HepG2 (cell line): Measurements from ENCODE around the gene LCAT. TPM values are rescaled to one million over a fixed set of nuclear protein-coding genes. Genes with fewer than 3 reads are reported as not detected.

ENCODE experiments used
- ATAC-seq: fragments of 200-7000 bp; cut with Tn5 transposase; 3 replicates; pipeline ENCODE4 v1.9.1; 2020; ENCODE audit warnings: mild to moderate bottlenecking, moderate library complexity
- BruUV-seq: library from RNA; stranded (reverse); fragments of 400-500 nt; replicated peaks from 2 replicates; lab custom pipeline; 2021; lab: Mats Ljungman, UMichigan
- CTCF ChIA-PET: fragments of 300-600 bp; formaldehyde crosslinking; extraction: SDS; loops from one replicate; lab custom pipeline; 2021; ENCODE audit warnings: low total read pairs, inconsistent platforms, low intra/inter-chr PET ratio; lab: Yijun Ruan, JAX
- POLR2A ChIA-PET: fragments of 350-600 bp; sonication (Branson Sonifier 250); formaldehyde crosslinking; loops from one replicate; lab custom pipeline; 2020; ENCODE audit warnings: antibody characterized with exemption, inconsistent platforms; lab: Yijun Ruan, JAX
- DNase-seq: peaks from one replicate; pipeline ENCODE4 v3.0.0-alpha.2; 2015; ENCODE audit warnings: low spot score
- FAIRE-seq: peaks from 3 replicates; lab custom pipeline; 2011; peaks lifted over from hg19 to GRCh38; lab: Jason Lieb, UNC
- H2AFZ ChIP-seq: one replicate; pipeline ENCODE4 v1.6.1; 2011; ENCODE audit warnings: low read length, inconsistent platforms
- H3K27ac ChIP-seq: fragments of 300-600 bp; 3 replicates; pipeline ENCODE4 v1.8.0; 2011; ENCODE audit warnings: mixed run types, mild to moderate bottlenecking, mixed read lengths, low read length, inconsistent platforms; ENCODE audit not compliant: insufficient read depth; ENCODE audit errors: extremely low read length
- H3K27me3 ChIP-seq, 2 experiments: fragments of 200-600 bp in 1 of 2; 2 replicates in 1 of 2; 3 replicates in 1 of 2; pipeline versions ENCODE4 v1.6.0 to v1.8.0; 2011; ENCODE audit warnings: low read length in 2 of 2, mild to moderate bottlenecking in 2 of 2, moderate library complexity in 2 of 2, inconsistent platforms in 1 of 2; ENCODE audit not compliant: insufficient read depth in 2 of 2, control insufficient read depth in 1 of 2
- H3K36me3 ChIP-seq, 2 experiments: fragments of 200-600 bp in 1 of 2; replicated peaks in 1 of 2; 2 replicates in 1 of 2; 3 replicates in 1 of 2; pipeline versions ENCODE4 v1.5.1 to v1.8.0; 2011; ENCODE audit warnings: low read length in 2 of 2, inconsistent platforms in 1 of 2; ENCODE audit not compliant: insufficient read depth in 2 of 2, control insufficient read depth in 1 of 2
- H3K4me1 ChIP-seq: 2 replicates; pipeline ENCODE4 v1.5.1; 2012; ENCODE audit warnings: low read length, inconsistent platforms; ENCODE audit not compliant: insufficient read depth
- H3K4me2 ChIP-seq: 2 replicates; pipeline ENCODE4 v1.6.0; 2011; ENCODE audit warnings: low read depth, low read length, inconsistent platforms
- H3K4me3 ChIP-seq, 3 experiments: fragments of 200-600 bp in 1 of 3; sonication (generic), shearing (Covaris generic) in 1 of 3; replicated peaks in 1 of 3; 2 replicates each; pipeline ENCODE4 v1.5.1; 2011 to 2016; ENCODE audit warnings: low read length in 3 of 3, inconsistent platforms in 2 of 3, low read depth in 2 of 3, mild to moderate bottlenecking in 2 of 3, control low read depth in 1 of 3, mixed read lengths in 1 of 3; ENCODE audit not compliant: insufficient read depth in 1 of 3
- H3K79me2 ChIP-seq: one replicate; pipeline ENCODE4 v1.6.1; 2011; ENCODE audit warnings: low read length, inconsistent platforms; ENCODE audit not compliant: insufficient read depth
- H3K9ac ChIP-seq: 2 replicates; pipeline ENCODE4 v1.6.0; 2011; ENCODE audit warnings: mild to moderate bottlenecking, low read depth, low read length, inconsistent platforms; ENCODE audit not compliant: insufficient read depth
- H3K9me3 ChIP-seq: 2 replicates; pipeline ENCODE4 v1.5.1; 2012; ENCODE audit warnings: mild to moderate bottlenecking, low read length
- H4K20me1 ChIP-seq: 2 replicates; pipeline ENCODE4 v1.6.0; 2011; ENCODE audit warnings: inconsistent platforms, mild to moderate bottlenecking, low read length, moderate library complexity; ENCODE audit not compliant: insufficient read depth
- CHD2 ChIP-seq: IDR thresholded peaks from 2 replicates; pipeline ENCODE4 v1.6.1; 2011; ENCODE audit warnings: low read depth, low read length, improper control_type of control experiment
- FOSL2 ChIP-seq: sonication (generic); formaldehyde crosslinking; IDR thresholded peaks from 2 replicates; pipeline ENCODE4 v1.4.0; 2020; ENCODE audit warnings: missing genetic modification reagents
- GABPB1 ChIP-seq: IDR thresholded peaks from 2 replicates; pipeline ENCODE4 v1.6.1; 2016; ENCODE audit warnings: mild to moderate bottlenecking, missing genetic modification reagents, moderate library complexity, missing compliant biosample characterization
- GZF1 ChIP-seq: sonication (generic); formaldehyde crosslinking; IDR thresholded peaks from 2 replicates; pipeline ENCODE4 v1.5.1; 2020; ENCODE audit warnings: mild to moderate bottlenecking, missing genetic modification reagents
- HDAC1 ChIP-seq: sonication (generic); formaldehyde crosslinking; IDR thresholded peaks from 2 replicates; pipeline ENCODE4 v1.5.1; 2020; ENCODE audit warnings: mild to moderate bottlenecking, missing genetic modification reagents
- HOXD1 ChIP-seq: sonication (generic); formaldehyde crosslinking; IDR thresholded peaks from 2 replicates; pipeline ENCODE4 v1.5.0; 2020; ENCODE audit warnings: missing genetic modification reagents
- KLF15 ChIP-seq: sonication (generic); formaldehyde crosslinking; IDR thresholded peaks from 2 replicates; pipeline ENCODE4 v1.8.1; 2023; ENCODE audit warnings: borderline replicate concordance, mild to moderate bottlenecking, inconsistent platforms, missing genetic modification reagents, mixed read lengths
- MEIS2 ChIP-seq: sonication (generic); formaldehyde crosslinking; IDR thresholded peaks from 2 replicates; pipeline ENCODE4 v1.9.0; 2021; ENCODE audit warnings: mild to moderate bottlenecking, missing genetic modification reagents
- SALL2 ChIP-seq: sonication (generic); formaldehyde crosslinking; IDR thresholded peaks from 2 replicates; pipeline ENCODE4 v1.8.1; 2023; ENCODE audit warnings: mild to moderate bottlenecking, missing genetic modification reagents, inconsistent platforms
- ZNF136 ChIP-seq: sonication (generic); formaldehyde crosslinking; IDR thresholded peaks from 2 replicates; pipeline ENCODE4 v1.8.1; 2022; ENCODE audit warnings: low read depth, mild to moderate bottlenecking, moderate library complexity, missing genetic modification reagents
- ZNF292 ChIP-seq: sonication (generic); formaldehyde crosslinking; IDR thresholded peaks from 2 replicates; pipeline ENCODE4 v1.8.1; 2022; ENCODE audit warnings: mild to moderate bottlenecking, low read depth, missing genetic modification reagents, borderline replicate concordance
- ZNF33A ChIP-seq: sonication (generic); formaldehyde crosslinking; IDR thresholded peaks from 2 replicates; pipeline ENCODE4 v1.5.1; 2020; ENCODE audit warnings: missing genetic modification reagents, mild to moderate bottlenecking, moderate library complexity, borderline replicate concordance
- ZNF430 ChIP-seq: sonication (generic); formaldehyde crosslinking; IDR thresholded peaks from 2 replicates; pipeline ENCODE4 v1.9.0; 2021; ENCODE audit warnings: mild to moderate bottlenecking, missing genetic modification reagents
- ZNF451 ChIP-seq: sonication (generic); formaldehyde crosslinking; IDR thresholded peaks from 2 replicates; pipeline ENCODE4 v1.5.0; 2020; ENCODE audit warnings: mild to moderate bottlenecking, missing genetic modification reagents
- ZSCAN12 ChIP-seq: sonication (generic); formaldehyde crosslinking; IDR thresholded peaks from 2 replicates; pipeline ENCODE4 v1.9.0; 2021; ENCODE audit warnings: mild to moderate bottlenecking, missing genetic modification reagents
- WGBS: methylation state at CpG from one replicate; pipeline ENCODE4 v1.1.6; 2017; ENCODE audit warnings: low lambda C conversion rate; 5-methylcytosine and 5-hydroxymethylcytosine counted together
- in situ Hi-C: cut with HindIII; loops from 2 replicates; pipeline ENCODE4 v1.10.0; 2017; ENCODE audit warnings: low pct_unique_long_range_greater_than_20kb; ENCODE audit not compliant: extremely low pct_ligation_motif_present
- intact Hi-C: fragments of 100-400 bp; cut with micrococcal nuclease; formaldehyde crosslinking; loops from one replicate; pipeline ENCODE4 v1.10.0; 2022; ENCODE audit not compliant: unreplicated experiment
- polyA plus RNA-seq, 8 experiments: library from polyadenylated mRNA; depleted of rRNA in 3 of 8; stranded (reverse) in 7 of 8; unstranded in 1 of 8; fragments of >200 nt; fragmentation: Illumina TruSeq in 4 of 8; extraction: Trizol in 4 of 8; gene quantifications; 2 replicates each; pipeline versions ENCODE4 v1.2.1 to v1.2.3, GENCODE V29; 2011 to 2016; ENCODE audit warnings: low read depth in 4 of 8, missing spikeins in 1 of 8, mixed read lengths in 1 of 8; ENCODE audit not compliant: insufficient read depth in 1 of 8
- total RNA-seq, 5 experiments: library from RNA; depleted of rRNA; stranded (reverse); fragments of >200 nt; fragmentation: Illumina TruSeq; extraction: Trizol; gene quantifications; 2 replicates each; pipeline ENCODE4 v1.2.3, GENCODE V29; 2016; ENCODE audit warnings: low read depth in 1 of 5
- TF ChIP-seq, protein P1 (sequence below): sonication (generic); formaldehyde crosslinking; IDR thresholded peaks from 2 replicates; pipeline ENCODE4 v1.5.1; 2020; ENCODE audit warnings: missing genetic modification reagents, mild to moderate bottlenecking, borderline replicate concordance
- TF ChIP-seq, protein P2 (sequence below): sonication (generic); formaldehyde crosslinking; IDR thresholded peaks from 2 replicates; pipeline ENCODE4 v1.8.0; 2022; ENCODE audit warnings: low read depth, missing genetic modification reagents
- TF ChIP-seq, protein P3 (sequence below): IDR thresholded peaks from 2 replicates; pipeline ENCODE4 v1.6.1; 2016; ENCODE audit warnings: low read depth, borderline replicate concordance

The LCAT gene
- total and polyA plus RNA-seq, 2 of the 13 experiments (the other 11 are each of a cell fraction or from before 2014, with no cell fraction given) = 36.1 to 38.9 TPM

DNA sequence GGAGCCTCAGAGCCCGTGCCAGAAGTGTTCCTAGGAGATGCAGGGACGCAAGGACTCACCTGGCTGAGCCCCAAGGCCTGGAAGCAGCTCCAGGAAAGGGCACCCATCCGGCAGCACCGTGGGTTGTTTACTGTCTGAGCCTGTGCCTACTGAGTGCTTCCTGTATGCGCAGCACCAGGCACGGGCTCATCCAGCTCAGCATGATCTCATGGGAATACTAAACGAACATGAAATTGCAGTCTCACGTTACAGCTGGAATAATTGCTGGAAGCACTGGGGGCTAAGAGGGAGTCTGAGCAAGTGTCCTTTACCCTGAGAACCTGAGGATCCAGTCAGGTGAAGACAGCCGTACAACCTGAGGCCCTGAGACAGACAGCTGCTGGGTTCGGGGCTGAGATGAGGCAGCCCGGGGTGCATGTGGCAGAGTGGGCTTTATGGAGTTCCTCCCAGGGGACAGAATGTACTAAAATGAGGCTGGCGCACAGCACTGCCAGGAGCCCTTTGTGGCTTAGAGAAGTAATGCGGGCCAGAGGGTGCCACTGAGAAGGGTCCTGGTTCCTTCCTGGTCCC is 17.7 kb downstream of the LCAT start:
- Histone ChIP-seq H4K20me1 (no peaks in the 10 kb centered on the region; the same call in 1 of the 2 replicates), H3K9ac (no peak overlapping the region), H3K79me2 (no peaks in the 10 kb centered on the region), H3K4me3 (no peak overlapping the region), H3K27ac (no peak overlapping the region), H3K27me3 (no peaks in the 10 kb centered on the region), H2AFZ (no peak overlapping the region), H3K4me1 (no peaks in the 10 kb centered on the region), H3K36me3 (peaks cover 27 to 37% of the 10 kb centered on the region in 2 experiments), H3K9me3 (no peaks in the 10 kb centered on the region), H3K4me2 (no peak overlapping the region)
- ATAC-seq = peak; percentile 43
- in situ Hi-C loops (loop anchor here (5.0 kb wide), 2 partner anchors 39 to 109 kb away; no protein-coding TSS in a partner anchor), intact Hi-C loops (loop anchor here (5.0 kb wide), 1 partner anchor 254 kb away; no protein-coding TSS in a partner anchor)
- no TSS peak for BruUV-seq
- ChIA-PET POLR2A (interaction anchor here (1.6 kb wide), 1 partner anchor 9 kb away, joined by 3 read pairs; no protein-coding TSS in a partner anchor), CTCF (interaction anchor here (1.5 to 5.5 kb wide), 2 partner anchors 42 to 110 kb away, joined by 9 to 63 read pairs; partner anchors contain the start of gene NRN1L)
- no peak for DNase-seq
- TF ChIP-seq HOXD1 (CRISPR knock-in tag) (no peak), SALL2 (CRISPR knock-in tag) (no peak), ZSCAN12 (CRISPR knock-in tag) (no peak), ZNF136 (no peak), CHD2 (no peak), ZNF451 (CRISPR knock-in tag) (no peak), MEIS2 (no peak), GZF1 (CRISPR knock-in tag) (no peak), ZNF292 (no peak), ZNF430 (CRISPR knock-in tag) (no peak), GABPB1 (CRISPR knock-in tag) (no peak), HDAC1 (CRISPR knock-in tag) (no peak), FOSL2 (no peak), KLF15 (no peak), ZNF33A (CRISPR knock-in tag) (no peak)
- TF ChIP-seq, protein P1, sequence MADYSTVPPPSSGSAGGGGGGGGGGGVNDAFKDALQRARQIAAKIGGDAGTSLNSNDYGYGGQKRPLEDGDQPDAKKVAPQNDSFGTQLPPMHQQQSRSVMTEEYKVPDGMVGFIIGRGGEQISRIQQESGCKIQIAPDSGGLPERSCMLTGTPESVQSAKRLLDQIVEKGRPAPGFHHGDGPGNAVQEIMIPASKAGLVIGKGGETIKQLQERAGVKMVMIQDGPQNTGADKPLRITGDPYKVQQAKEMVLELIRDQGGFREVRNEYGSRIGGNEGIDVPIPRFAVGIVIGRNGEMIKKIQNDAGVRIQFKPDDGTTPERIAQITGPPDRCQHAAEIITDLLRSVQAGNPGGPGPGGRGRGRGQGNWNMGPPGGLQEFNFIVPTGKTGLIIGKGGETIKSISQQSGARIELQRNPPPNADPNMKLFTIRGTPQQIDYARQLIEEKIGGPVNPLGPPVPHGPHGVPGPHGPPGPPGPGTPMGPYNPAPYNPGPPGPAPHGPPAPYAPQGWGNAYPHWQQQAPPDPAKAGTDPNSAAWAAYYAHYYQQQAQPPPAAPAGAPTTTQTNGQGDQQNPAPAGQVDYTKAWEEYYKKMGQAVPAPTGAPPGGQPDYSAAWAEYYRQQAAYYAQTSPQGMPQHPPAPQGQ (CRISPR knock-in tag) = no peak
- TF ChIP-seq, protein P2, sequence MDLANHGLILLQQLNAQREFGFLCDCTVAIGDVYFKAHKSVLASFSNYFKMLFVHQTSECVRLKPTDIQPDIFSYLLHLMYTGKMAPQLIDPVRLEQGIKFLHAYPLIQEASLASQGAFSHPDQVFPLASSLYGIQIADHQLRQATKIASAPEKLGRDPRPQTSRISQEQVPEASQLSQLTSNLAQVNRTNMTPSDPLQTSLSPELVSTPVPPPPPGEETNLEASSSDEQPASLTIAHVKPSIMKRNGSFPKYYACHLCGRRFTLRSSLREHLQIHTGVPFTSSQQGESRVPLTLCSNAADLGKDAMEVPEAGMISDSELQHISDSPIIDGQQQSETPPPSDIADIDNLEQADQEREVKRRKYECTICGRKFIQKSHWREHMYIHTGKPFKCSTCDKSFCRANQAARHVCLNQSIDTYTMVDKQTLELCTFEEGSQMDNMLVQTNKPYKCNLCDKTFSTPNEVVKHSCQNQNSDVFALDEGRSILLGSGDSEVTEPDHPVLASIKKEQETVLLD (CRISPR knock-in tag) = no peak
- TF ChIP-seq, protein P3, sequence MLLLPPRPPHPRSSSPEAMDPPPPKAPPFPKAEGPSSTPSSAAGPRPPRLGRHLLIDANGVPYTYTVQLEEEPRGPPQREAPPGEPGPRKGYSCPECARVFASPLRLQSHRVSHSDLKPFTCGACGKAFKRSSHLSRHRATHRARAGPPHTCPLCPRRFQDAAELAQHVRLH (CRISPR knock-in tag) = no peak
- WGBS = 89% methylated on average over 10 of the region's 13 CpGs
- no peak for FAIRE-seq
